GM19099 (cell line): ENCODE data around the gene C16orf54.

Source experiments
- POLR2A ChIP-seq: IDR thresholded peaks from 3 replicates; pipeline ENCODE4 v1.6.1; 2011; ENCODE audit warnings: low read depth; ENCODE audit not compliant: insufficient read length; ENCODE audit errors: extremely low read depth

C16orf54 gene

GRCh38 chr16:29710227-29711219, 35.3 kb downstream of the C16orf54 start:
- no peak for TF ChIP-seq POLR2A

- TF ChIP-seq POLR2A, result no peak
Observed at GRCh38 chr16:29708917-29709600, 36.7 kb downstream of the C16orf54 start.

- no peak for TF ChIP-seq POLR2A
Observed at GRCh38 chr16:29705030-29705429, 40.8 kb downstream of the C16orf54 start.

- TF ChIP-seq POLR2A, result peak; percentile 14
Observed at GRCh38 chr16:29702269-29702668, 43.5 kb downstream of the C16orf54 start.

- no peak for TF ChIP-seq POLR2A
Observed at GRCh38 chr16:29701214-29701555, 44.6 kb downstream of the C16orf54 start.

GRCh38 chr16:29700253-29700987, 45.4 kb downstream of the C16orf54 start:
- no peak for TF ChIP-seq POLR2A

- TF ChIP-seq POLR2A, result no peak
Observed at GRCh38 chr16:29699324-29700219, 46.2 kb downstream of the C16orf54 start.

GRCh38 chr16:29698484-29699323, 47.1 kb downstream of the C16orf54 start:
- TF ChIP-seq POLR2A, result no peak

GRCh38 chr16:29698042-29698441, 47.7 kb downstream of the C16orf54 start:
- TF ChIP-seq POLR2A, result no peak

- TF ChIP-seq POLR2A, result no peak
Observed at GRCh38 chr16:29697391-29697790, 48.4 kb downstream of the C16orf54 start.

GRCh38 chr16:29696881-29697331, 48.9 kb downstream of the C16orf54 start:
- no peak for TF ChIP-seq POLR2A

GRCh38 chr16:29694384-29695195, 51.2 kb downstream of the C16orf54 start:
- no peak for TF ChIP-seq POLR2A
